GM23248 (cell line): Measurements from ENCODE around the gene GALNT13. TPM values are rescaled to one million over a fixed set of nuclear protein-coding genes. Genes with fewer than 3 reads are reported as not detected.

ENCODE experiments used
- DNase-seq: peaks from one replicate; pipeline ENCODE4 v3.0.0-alpha.2; 2015
- H2AFZ ChIP-seq: fragments of 200-600 bp; sonication (generic); 2 replicates; pipeline ENCODE4 v1.6.1; 2016; ENCODE audit warnings: antibody characterized with exemption
- H3F3A ChIP-seq: fragments of 200-600 bp; sonication (generic); 2 replicates; pipeline ENCODE4 v1.6.1; 2016; ENCODE audit warnings: mild to moderate bottlenecking, antibody characterized with exemption, mixed run types; ENCODE audit not compliant: insufficient read depth
- H3K27ac ChIP-seq: fragments of 200-600 bp; sonication (generic); 2 replicates; pipeline ENCODE4 v1.5.1; 2016; ENCODE audit warnings: mild to moderate bottlenecking
- H3K27me3 ChIP-seq: fragments of 200-600 bp; sonication (generic); replicated peaks from 2 replicates; pipeline ENCODE4 v1.6.1; 2016; ENCODE audit warnings: mild to moderate bottlenecking; ENCODE audit not compliant: insufficient read depth
- H3K36me3 ChIP-seq: fragments of 200-600 bp; sonication (generic); 2 replicates; pipeline ENCODE4 v1.6.1; 2016; ENCODE audit warnings: low read depth, mild to moderate bottlenecking
- H3K4me1 ChIP-seq: fragments of 200-600 bp; sonication (generic); 2 replicates; pipeline ENCODE4 v1.6.1; 2016; ENCODE audit warnings: mild to moderate bottlenecking; ENCODE audit not compliant: insufficient read depth
- H3K4me2 ChIP-seq: fragments of 200-600 bp; sonication (generic); one replicate; pipeline ENCODE4 v1.6.1; 2016; ENCODE audit warnings: mild to moderate bottlenecking; ENCODE audit not compliant: unreplicated experiment
- H3K4me3 ChIP-seq: fragments of 200-600 bp; sonication (generic); 2 replicates; pipeline ENCODE4 v1.5.1; 2016; ENCODE audit warnings: mild to moderate bottlenecking
- H3K79me2 ChIP-seq: fragments of 200-600 bp; sonication (generic); 2 replicates; pipeline ENCODE4 v1.6.1; 2016; ENCODE audit warnings: mild to moderate bottlenecking; ENCODE audit not compliant: insufficient read depth
- H3K9ac ChIP-seq: fragments of 200-600 bp; sonication (generic); 2 replicates; pipeline ENCODE4 v1.6.1; 2016; ENCODE audit warnings: mild to moderate bottlenecking
- H3K9me2 ChIP-seq: fragments of 200-600 bp; sonication (generic); 2 replicates; pipeline ENCODE4 v1.6.1; 2016; ENCODE audit warnings: mixed run types, mild to moderate bottlenecking, moderate library complexity; ENCODE audit not compliant: insufficient read depth
- H3K9me3 ChIP-seq: fragments of 200-600 bp; sonication (generic); one replicate; pipeline ENCODE4 v1.6.1; 2017; ENCODE audit warnings: low read depth
- H4K20me1 ChIP-seq: fragments of 200-600 bp; sonication (generic); 2 replicates; pipeline ENCODE4 v1.6.0; 2016; ENCODE audit not compliant: insufficient read depth
- EZH2 ChIP-seq: fragments of 200-600 bp; sonication (generic); IDR thresholded peaks from 2 replicates; pipeline ENCODE4 v1.6.1; 2018; ENCODE audit warnings: antibody characterized with exemption, mild to moderate bottlenecking; ENCODE audit not compliant: insufficient read depth, poor library complexity, severe bottlenecking
- EZH2phosphoT487 ChIP-seq: fragments of 200-600 bp; sonication (generic); IDR thresholded peaks from 2 replicates; pipeline ENCODE4 v1.6.1; 2018; ENCODE audit warnings: antibody characterized with exemption, moderate library complexity, mild to moderate bottlenecking, low read depth; ENCODE audit not compliant: insufficient read depth
- whole genome bisulfite sequencing, 2 experiments: methylation state at CpG; one replicate each; pipeline ENCODE4 v1.1.6; 2015 to 2017; ENCODE audit warnings: low lambda C conversion rate in 2 of 2, low coverage in 1 of 2; ENCODE audit errors: missing lambda C conversion rate in 2 of 2; 5-methylcytosine and 5-hydroxymethylcytosine counted together
- in situ Hi-C: fragments of 300-500 bp; cut with MboI; formaldehyde crosslinking; loops from 2 replicates; pipeline ENCODE4 v1.15.0; 2020
- polyA plus RNA-seq: library from polyadenylated mRNA; unstranded; fragments of >200 nt; fragmentation: Nextera tagmentation; extraction: Ambion mirVana; gene quantifications from 2 replicates; pipeline ENCODE4 v1.2.1, GENCODE V29; 2016
- total RNA-seq: library from RNA; depleted of rRNA; stranded (reverse); fragments of >200 nt; shearing (Covaris generic); gene quantifications from 2 replicates; pipeline ENCODE4 v1.2.3, GENCODE V29; 2014

Gene GALNT13
- total and polyA plus RNA-seq, 2 experiments from 2014 or later: 0.11 TPM; not detected in 1

DNA sequence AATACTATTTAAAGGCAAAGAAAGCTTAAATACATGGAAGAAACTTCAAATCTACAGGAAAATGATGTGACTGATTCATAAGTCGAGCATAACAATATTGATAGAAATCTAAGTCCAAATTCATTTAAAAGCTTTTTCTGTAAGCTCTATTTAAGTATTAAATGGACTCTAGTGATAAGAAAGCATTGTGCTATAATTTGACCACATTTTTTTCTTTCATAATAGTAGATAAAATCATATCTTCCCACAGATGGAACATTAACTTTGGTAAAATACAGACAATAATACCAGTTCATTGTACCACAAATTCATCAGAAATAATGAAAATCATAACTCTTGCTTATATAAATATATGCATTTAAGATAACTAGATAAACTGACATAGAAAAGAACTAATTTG, 366.5 kb downstream of the GALNT13 start:
- Histone ChIP-seq H3K79me2 (no peaks in the 10 kb centered on the region), H3K4me1 (no peaks in the 10 kb centered on the region), H3K4me3 (no peak overlapping the region), H3K36me3 (no peaks in the 10 kb centered on the region), H2AFZ (no peak overlapping the region), H3F3A (no peaks in the 10 kb centered on the region), H3K27me3 (no peaks in the 10 kb centered on the region), H3K9ac (no peak overlapping the region), H3K27ac (no peak overlapping the region), H3K9me2 (no peaks in the 10 kb centered on the region), H3K4me2 (no peak overlapping the region), H3K9me3 (no peaks in the 10 kb centered on the region), H4K20me1 (no peaks in the 10 kb centered on the region)
- in situ Hi-C loops: no loop called here
- TF ChIP-seq EZH2phosphoT487: no peak
- no peak for TF ChIP-seq EZH2
- 39 to 40% methylated on average over 1 of the region's 1 CpG for WGBS, 2 experiments
- DNase-seq: no peak

GRCh38 chr2:154240316-154240715, 368.6 kb downstream of the GALNT13 start:
- no peak for DNase-seq
- Histone ChIP-seq H3K9ac (no peak overlapping the region), H4K20me1 (no peaks in the 10 kb centered on the region), H3K9me2 (no peaks in the 10 kb centered on the region), H3K79me2 (no peaks in the 10 kb centered on the region), H3K9me3 (no peaks in the 10 kb centered on the region), H3K27ac (no peak overlapping the region), H3K27me3 (no peaks in the 10 kb centered on the region), H3K4me1 (no peaks in the 10 kb centered on the region), H2AFZ (no peak overlapping the region), H3F3A (no peaks in the 10 kb centered on the region), H3K4me3 (no peak overlapping the region), H3K4me2 (no peak overlapping the region), H3K36me3 (no peaks in the 10 kb centered on the region)
- in situ Hi-C loops: no loop called here
- TF ChIP-seq EZH2: no peak
- no peak for TF ChIP-seq EZH2phosphoT487
- 70 to 72% methylated on average over 8 of the region's 8 CpGs for WGBS, 2 experiments

GRCh38 chr2:154240921-154241379, 369.2 kb downstream of the GALNT13 start:
- H3K9me3 ChIP-seq: no peaks in the 10 kb centered on the region
- H3K27ac ChIP-seq: no peak overlapping the region
- no peaks in the 10 kb centered on the region for H3K36me3 ChIP-seq
- no peaks in the 10 kb centered on the region for H3F3A ChIP-seq
- in situ Hi-C loops: no loop called here
- no peaks in the 10 kb centered on the region for H4K20me1 ChIP-seq
- no peak overlapping the region for H3K9ac ChIP-seq
- H3K27me3 ChIP-seq: no peaks in the 10 kb centered on the region
- WGBS, 2 experiments: 65 to 66% methylated on average over 12 of the region's 12 CpGs
- H2AFZ ChIP-seq: no peak overlapping the region
- H3K4me1 ChIP-seq: no peaks in the 10 kb centered on the region
- TF ChIP-seq EZH2phosphoT487: no peak
- no peak for TF ChIP-seq EZH2
- H3K9me2 ChIP-seq: no peaks in the 10 kb centered on the region
- H3K4me2 ChIP-seq: no peak overlapping the region
- no peak for DNase-seq
- no peak overlapping the region for H3K4me3 ChIP-seq
- H3K79me2 ChIP-seq: no peaks in the 10 kb centered on the region

DNA sequence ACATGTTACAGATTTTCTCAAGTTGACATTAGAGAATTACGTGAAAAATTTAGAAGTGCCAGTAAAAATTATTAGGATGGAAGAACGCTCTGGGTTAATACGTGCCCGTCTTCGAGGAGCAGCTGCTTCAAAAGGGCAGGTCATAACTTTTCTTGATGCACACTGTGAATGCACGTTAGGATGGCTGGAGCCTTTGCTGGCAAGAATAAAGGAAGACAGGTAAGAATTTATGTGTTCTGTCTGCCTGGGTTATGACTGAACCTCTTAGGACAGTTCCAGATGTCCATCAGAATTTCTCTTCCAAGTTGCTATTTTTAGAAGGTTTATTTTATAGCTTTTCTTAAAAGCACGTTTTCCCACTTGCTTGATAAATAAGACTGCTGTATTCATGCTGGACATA, 371.0 kb downstream of the GALNT13 start:
- Histone ChIP-seq H3K4me1 (no peaks in the 10 kb centered on the region), H3K9me2 (no peaks in the 10 kb centered on the region), H4K20me1 (no peaks in the 10 kb centered on the region), H3F3A (no peaks in the 10 kb centered on the region), H3K27ac (no peak overlapping the region), H3K27me3 (no peaks in the 10 kb centered on the region), H3K79me2 (no peaks in the 10 kb centered on the region), H3K36me3 (no peaks in the 10 kb centered on the region), H3K9me3 (no peaks in the 10 kb centered on the region), H3K9ac (no peak overlapping the region), H3K4me2 (no peak overlapping the region), H3K4me3 (no peak overlapping the region), H2AFZ (no peak overlapping the region)
- in situ Hi-C loops: no loop called here
- TF ChIP-seq EZH2 (no peak), EZH2phosphoT487 (no peak)
- WGBS, 2 experiments: 19 to 22% methylated on average over 7 of the region's 7 CpGs
- no peak for DNase-seq

GRCh38 chr2:154243685-154244084, 372.0 kb downstream of the GALNT13 start:
- Histone ChIP-seq H3K9me2 (no peaks in the 10 kb centered on the region), H3K36me3 (no peaks in the 10 kb centered on the region), H3K27me3 (no peaks in the 10 kb centered on the region), H3F3A (no peaks in the 10 kb centered on the region), H3K4me1 (no peaks in the 10 kb centered on the region), H3K79me2 (no peaks in the 10 kb centered on the region), H4K20me1 (no peaks in the 10 kb centered on the region), H3K4me3 (no peak overlapping the region), H3K9ac (no peak overlapping the region), H3K9me3 (no peaks in the 10 kb centered on the region), H3K4me2 (no peak overlapping the region), H2AFZ (no peak overlapping the region), H3K27ac (no peak overlapping the region)
- no peak for TF ChIP-seq EZH2
- no peak for TF ChIP-seq EZH2phosphoT487
- in situ Hi-C loops: no loop called here
- DNase-seq: no peak
- WGBS, 2 experiments: 7 to 27% methylated on average over 1 of the region's 1 CpG
